HCEC 1CT (cell line): ENCODE measurements around the gene KCP.
"Not testable (repeated sequence)": the region's sequence is repeated elsewhere in the genome, so short reads cannot be mapped to it uniquely, and the experiment has no call there.

Source experiments
- DNase-seq: peaks from one replicate; pipeline ENCODE4 v3.0.0-alpha.2; 2017

The KCP gene

DNA sequence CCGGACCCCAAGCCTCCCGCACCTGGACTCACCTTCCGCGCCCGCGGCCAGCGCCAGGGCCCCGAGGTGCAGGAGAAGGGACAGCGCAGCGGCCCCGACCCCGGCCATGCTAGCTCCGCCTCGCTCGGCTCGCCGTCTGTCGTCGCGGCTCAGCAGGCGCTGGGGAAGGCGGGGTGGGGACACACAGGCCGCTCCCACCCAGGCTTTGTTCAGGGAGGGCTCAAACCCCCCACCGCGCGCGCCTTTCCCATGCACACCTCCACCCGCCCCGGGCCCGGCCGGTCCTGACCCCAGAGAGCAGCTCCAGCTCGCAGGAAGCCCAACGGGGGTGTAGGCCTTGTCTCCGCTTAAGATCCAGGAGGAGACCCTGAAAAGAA lies at the start of gene KCP:
KCP (minus strand) TSS at position 141 of the 377 bp plus-strand sequence; CDS start at position 108, 33 bp downstream.
- DNase-seq: no peak

DNA sequence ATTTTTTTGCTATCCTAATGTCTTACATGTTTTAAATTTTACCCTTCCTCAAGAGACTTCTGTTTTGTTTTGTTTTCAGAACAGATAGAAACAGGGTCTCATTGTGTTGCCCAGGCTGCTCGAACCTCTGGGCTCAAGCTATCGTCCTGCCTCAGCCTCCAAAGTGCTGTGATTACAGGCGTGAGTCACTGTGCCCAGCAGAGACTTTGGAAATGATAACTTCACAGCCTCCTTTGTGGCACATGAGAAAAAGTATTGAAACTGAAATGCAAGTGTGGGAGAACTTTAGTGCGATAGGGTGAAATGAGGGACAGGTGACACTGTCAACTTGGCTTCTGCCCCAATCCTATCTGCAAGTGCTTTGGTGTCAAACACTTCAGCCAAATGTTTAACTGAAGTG lies 48.8 kb upstream of the KCP start:
- no peak for DNase-seq

DNA sequence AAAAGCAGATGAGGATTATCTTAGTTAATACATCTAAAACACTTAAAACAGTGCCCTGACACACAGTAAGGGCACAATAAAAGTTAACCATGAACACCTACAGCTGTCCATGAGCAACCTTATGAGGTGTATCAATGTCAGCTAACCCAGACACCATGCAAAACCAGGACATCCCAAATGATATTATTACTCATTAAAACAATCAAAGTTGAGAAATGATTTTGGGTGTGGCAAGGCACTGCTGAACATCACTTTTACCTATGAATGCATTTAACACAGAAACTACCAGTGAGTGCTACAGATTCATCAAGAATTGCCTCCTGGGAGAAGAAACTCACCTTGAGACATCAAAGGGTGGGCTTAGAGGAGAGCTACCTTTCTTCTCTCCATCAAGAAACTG lies 45.5 kb upstream of the KCP start:
- DNase-seq: no peak

DNA sequence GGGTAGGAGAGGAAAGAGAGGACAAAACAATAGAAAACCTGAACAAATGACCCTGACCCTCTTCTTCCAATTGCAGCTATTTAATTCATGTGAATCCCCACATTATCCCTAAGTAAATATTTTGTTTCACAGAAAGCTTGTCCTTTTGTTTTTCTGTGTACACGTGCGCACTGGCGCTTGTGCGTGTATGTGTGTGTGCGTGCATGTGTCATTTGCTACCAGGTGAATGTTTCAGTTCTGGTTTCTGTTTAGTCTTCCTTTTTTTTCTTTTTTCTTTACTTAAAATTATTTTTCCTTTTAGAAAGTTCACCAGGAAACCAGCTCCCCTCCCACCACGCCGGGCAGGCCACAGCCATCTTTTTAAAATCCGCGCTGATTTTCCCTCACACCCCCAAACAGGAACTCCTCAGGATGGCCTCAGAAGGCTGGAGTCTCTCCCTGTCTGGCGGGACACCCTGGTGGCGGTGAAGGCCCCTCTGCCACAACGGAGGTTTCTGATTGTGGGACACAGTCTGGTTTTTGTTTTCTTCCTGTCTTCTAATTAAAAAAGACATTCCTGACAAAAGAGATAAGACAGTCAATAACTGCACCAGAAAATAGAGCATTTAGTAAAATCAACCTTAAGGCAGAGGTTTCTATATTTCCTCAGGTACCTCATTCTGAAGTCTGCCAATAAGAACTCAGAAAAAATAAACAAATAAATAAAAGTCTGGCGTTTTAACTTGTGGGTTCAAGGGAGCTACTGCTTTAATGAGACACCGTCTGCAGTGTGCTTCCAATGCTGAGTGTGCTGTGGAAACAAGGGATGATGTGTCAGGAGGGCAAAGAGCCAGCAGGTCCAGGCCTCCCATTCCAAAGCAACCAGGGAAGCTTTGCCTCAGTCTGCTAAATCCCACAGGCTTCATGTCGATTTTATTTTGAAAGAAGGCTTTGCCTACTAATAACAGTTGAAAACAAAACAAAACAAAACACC lies 44.6 kb upstream of the KCP start:
- peak; percentile 52 for DNase-seq

- DNase-seq: no peak
Measured at GRCh38 chr7:128954150-128954549, 43.6 kb upstream of the KCP start.

DNA sequence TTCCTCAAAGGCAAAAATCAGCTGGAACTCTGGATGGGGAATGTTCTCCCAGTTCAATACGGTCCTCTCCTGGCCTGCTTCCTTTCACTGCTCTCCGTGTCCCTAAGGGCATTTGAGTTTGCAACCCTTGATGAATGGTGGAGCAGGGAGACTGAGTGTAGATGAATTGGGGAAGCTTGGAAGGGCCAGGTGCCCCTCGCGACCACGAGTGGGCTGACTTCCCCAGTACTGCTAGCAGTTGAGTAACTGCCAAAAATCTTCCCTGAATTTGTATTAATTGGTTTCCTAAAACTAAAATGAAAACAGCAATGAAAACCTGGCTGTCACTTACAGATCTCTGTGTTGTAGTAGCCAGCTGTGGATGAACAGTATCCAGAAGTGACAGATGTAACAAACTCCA lies 40.8 kb upstream of the KCP start:
- no peak for DNase-seq

- no peak for DNase-seq
Measured at GRCh38 chr7:128948976-128949760, 38.7 kb upstream of the KCP start.

DNA sequence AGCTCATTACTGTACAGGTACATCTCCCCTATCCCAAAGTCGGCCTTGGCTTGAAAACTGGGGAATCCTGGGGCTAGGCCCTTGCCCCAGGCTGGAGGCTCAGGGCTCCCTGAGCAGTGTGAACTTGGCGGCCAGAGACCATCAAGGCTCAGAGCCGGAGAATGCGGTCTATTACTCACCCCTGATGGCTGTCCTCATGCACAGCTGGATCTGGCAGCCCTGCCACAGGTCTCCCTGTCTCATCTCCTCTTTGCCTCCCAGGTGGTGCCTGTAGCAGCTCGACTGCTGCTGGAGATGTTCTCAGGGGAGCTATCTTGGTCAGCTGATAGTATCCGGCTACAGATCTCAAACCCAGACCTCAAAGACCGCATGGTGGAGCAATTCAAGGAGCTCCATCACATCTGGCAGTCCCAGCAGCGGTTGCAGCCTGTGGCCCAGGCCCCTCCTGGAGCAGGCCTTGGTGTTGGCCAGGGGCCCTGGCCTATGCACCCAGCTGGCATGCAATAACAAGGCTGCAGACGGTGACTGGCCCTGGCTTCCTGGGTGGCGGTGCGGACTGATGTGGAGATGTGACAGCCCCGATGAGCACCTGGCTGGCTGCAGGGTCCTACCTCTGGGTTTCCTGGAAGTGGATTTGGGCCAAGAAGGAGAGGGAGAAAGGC lies 37.9 kb upstream of the KCP start:
- DNase-seq: no peak

DNA sequence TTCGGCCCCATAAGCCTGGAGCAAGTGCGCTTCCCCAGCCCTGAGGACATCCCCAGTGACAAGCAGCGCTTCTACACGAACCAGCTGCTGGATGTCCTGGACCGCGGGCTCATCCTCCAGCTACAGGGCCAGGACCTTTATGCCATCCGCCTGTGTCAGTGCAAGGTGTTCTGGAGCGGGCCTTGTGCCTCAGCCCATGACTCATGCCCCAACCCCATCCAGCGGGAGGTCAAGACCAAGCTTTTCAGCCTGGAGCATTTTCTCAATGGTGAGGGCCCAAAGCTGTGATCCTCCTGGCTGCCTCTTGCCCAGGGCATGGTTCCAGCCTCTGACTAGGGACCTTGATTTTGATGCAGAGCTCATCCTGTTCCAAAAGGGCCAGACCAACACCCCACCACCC lies 37.3 kb upstream of the KCP start:
- DNase-seq: no peak

DNA sequence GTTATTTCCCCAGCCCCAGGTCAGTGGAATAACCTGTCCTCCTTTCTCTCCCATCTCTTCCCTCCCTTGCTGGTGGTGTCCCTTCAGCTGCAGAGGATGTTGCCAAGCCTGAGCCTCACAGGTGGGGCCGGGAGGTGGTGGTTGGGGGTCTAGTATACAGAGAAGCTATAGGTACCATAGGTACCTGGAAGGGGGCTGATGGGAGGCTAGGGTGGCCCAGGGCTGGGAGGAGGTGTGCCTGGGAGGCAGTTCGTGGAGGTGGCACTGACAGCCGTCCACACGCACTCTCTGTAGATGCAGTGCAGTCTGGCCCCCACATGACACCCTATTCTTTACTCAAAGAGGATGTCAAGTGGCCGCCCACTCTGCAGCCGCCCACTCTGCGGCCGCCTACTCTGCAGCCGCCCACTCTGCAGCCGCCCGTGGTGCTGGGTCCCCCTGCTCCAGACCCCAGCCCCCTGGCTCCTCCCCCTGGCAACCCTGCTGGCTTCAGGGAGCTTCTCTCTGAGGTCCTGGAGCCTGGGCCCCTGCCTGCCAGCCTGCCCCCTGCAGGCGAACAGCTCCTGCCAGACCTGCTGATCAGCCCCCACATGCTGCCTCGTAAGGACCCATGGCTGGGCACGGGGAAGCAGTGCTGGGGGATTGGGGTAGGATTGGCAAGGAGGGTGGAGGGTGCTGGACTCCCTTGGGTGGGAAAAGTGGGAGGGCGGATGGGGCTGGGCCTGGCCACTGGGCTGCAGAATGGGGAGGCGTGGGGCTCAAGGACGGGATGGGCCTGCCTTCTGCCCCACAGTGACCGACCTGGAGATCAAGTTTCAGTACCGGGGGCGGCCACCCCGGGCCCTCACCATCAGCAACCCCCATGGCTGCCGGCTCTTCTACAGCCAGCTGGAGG lies 36.7 kb upstream of the KCP start:
- DNase-seq: no peak

GRCh38 chr7:128945668-128946366 lies 35.3 kb upstream of the KCP start:
- no peak for DNase-seq

DNA sequence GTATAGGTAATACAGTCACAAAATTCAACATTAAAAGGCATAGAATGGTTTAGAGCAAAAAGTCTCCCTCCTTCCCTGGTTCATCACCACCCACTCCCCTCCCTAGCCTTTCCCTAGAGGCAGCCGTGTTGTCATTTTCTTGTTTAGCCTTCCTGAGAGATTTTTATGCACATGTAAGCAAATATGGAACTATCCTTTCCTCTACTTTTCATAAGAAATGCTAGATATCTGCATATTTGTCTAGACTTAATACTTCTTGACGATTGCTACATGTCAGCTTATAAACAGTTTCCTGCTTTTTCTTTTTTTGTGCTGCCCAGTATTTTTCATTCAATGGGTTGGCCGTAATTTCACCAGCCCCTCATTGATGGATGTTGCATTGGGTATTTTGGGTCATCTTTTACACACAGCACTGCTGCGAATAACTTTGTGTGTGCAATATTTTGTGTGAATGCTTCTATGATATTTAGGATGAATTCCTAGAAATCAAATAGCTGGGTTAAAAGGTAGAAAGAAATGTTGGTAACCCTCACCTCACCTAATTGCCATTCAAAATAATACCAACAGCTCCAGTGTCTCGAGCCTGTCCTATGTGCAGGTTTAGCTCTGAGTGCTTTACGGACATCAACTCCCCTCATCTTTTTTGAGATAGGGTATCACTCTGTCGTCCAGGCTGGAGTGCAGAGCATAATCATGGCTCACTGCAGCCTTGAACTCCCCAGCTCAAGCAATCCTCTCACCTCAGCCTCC lies 34.2 kb upstream of the KCP start:
- no peak for DNase-seq

DNA sequence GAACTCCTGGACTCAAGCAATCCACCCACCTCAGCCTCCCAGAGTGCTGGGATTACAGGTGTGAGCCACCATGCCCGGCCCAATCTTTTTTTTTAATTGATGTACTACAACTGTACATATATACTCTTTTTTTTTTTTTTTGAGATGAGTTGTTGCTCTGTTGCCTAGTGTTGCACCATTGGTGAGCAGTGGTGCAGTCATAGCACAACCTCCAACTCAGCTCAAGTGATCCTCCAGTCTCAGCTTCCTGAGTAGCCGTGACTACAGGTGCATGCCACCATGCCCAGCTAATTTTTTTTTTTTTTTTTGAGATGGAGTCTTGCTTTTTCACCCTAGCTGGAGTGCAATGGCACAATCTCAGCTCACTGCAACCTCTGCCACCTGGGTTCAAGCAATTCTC lies 32.7 kb upstream of the KCP start:
- DNase-seq: not testable (repeated sequence)

GRCh38 chr7:128941946-128942526 lies 31.5 kb upstream of the KCP start:
- DNase-seq: no peak

GRCh38 chr7:128941323-128941890 lies 30.9 kb upstream of the KCP start:
- no peak for DNase-seq

- no peak for DNase-seq
Measured at GRCh38 chr7:128940494-128941322, 30.2 kb upstream of the KCP start.

GRCh38 chr7:128939861-128940410 lies 29.4 kb upstream of the KCP start:
- DNase-seq: no peak

GRCh38 chr7:128939075-128939860 lies 28.8 kb upstream of the KCP start:
- DNase-seq: no peak
